Measurements from ENCODE around the gene TMEM120A.

The TMEM120A gene

GRCh38 chr7:75981203-75981452 is 13.3 kb downstream of the TMEM120A start:
- no peak for DNase-seq (ENCODE audit: low read depth in 3 of 3)

DNA sequence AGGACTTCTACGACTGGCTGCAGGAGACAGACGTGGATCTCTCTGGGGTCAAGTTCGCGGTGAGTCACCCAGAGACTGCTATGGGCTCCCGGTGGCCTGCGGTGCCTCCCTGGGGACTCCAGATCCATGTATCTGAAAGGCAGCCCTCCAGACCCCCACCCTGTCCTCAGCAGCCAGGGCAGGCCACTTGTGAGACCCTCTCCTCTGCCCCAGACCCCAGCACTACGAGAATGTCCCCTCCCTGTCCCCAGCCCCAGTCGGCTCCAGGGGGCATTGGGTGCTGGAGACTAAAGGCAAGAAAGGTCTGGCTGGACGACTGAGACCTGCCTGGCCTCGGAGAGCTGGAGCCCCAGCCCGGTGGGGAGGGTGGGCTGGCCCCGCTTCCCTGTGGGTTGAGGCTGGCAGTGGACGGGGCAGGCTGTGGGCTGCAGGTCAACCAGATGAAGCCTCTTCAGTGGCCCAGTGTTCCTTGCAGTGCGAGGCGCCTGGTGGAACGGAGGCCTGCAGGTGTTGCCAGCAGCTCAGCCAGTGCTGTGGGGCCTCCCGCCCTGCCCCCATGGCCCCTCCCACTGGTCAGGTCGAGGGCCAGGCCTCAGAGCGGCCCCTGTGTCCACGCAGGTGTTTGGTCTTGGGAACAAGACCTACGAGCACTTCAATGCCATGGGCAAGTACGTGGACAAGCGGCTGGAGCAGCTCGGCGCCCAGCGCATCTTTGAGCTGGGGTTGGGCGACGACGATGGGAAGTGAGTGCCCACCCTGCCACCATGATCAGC is 13.8 kb downstream of the TMEM120A start:
- no peak for DNase-seq (ENCODE audit: low read depth in 3 of 3)

DNA sequence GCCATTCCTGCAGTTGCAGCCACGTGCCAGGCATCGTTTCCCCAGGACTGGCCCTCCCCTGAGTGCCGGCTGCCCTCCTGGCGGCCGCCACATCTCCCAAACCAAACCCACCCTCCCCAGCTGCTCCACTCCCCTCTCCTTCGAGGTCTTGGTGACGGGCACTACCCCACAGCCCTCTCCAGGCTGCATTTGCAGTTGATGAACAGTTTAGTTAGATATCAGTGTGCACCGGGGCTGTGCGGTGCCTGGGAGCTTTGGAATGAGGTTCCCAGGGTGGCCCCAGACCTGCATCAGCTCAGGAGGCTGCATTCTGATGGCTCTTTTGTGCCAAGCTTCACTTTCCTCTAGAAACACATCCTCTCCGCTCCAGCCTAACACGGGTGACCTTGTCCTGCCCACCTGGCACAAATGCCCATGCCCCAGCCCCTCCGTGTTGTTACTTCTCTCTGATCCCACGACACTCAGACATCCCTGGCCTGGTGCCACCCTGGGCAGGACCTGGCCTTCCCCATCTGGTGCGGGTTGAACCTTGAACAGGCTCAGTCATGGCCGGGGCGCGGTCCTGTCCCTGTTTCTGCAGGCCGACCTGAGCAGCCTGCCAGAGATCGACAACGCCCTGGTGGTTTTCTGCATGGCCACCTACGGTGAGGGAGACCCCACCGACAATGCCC is 14.5 kb downstream of the TMEM120A start:
- DNase-seq (ENCODE audit: low read depth in 3 of 3), result no peak

DNA sequence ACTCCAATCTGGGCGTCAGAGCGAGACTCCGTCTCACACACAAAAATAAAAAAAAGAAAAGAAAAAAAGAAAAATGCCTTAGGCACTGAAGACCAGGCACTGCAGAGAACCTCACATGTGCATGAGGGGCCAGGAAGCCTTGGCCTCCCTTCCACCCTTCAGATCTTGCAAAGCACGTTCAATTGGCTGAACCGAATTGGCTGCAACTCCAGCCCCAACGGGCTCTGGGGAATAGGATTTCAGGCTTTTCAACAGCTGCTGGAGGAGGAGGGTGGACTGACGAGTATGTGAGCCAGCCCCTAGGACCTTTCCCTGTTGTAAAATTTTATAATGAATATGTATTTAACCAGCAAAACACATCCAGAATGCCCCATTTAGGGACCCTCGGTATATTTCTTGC is 16.7 kb downstream of the TMEM120A start:
- no peak for DNase-seq (ENCODE audit: low read depth in 3 of 3)

GRCh38 chr7:75971961-75972763 is 22.2 kb downstream of the TMEM120A start:
- no peak for DNase-seq (ENCODE audit: low read depth in 3 of 3)

GRCh38 chr7:75971309-75971960 is 23.0 kb downstream of the TMEM120A start:
- DNase-seq (ENCODE audit: low read depth in 3 of 3), result no peak

DNA sequence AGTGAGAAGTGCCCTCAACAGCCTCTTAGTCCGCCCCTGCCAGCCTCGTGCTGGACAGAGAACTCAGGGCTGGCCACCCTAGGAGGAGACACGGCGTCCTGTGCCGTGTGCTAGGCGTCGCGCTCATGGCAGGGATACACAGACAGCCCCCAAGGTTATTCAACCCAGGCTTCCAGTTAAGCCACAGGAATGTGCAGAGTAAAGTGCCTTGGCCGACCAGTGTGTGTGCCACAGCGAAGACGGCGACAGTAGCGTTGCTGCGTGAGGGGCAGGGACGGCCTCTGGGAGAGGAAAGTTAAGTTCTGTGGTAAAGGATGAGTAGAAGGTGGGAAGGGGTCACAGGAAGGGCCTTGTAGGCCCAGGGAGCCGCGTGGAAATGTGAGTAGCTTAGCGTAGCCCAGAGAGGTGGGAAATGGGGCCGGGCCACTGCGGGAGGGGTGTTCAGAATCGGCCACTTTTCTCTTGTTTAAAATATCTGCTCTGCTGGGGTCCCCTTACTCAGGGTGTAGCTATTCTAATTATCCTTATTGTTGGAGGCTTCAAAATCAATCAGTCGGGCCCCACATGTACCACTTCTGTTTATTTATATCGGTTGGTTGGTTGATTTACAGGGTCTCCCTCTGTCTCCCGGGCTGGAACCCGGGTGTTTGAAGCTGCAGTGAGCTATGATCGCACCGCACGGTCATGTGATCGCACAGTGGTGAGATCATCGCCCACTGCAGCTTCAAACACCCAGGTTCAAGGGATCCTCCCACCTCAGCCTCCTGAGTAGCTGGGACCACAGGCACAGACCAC is 24.5 kb downstream of the TMEM120A start:
- no peak for DNase-seq (ENCODE audit: low read depth in 3 of 3)

- DNase-seq (ENCODE audit: low read depth in 3 of 3), result no peak
Measured at GRCh38 chr7:75969182-75969581, 25.2 kb downstream of the TMEM120A start.

- no peak for DNase-seq (ENCODE audit: low read depth in 3 of 3)
Measured at GRCh38 chr7:75968561-75969001, 25.8 kb downstream of the TMEM120A start.

DNA sequence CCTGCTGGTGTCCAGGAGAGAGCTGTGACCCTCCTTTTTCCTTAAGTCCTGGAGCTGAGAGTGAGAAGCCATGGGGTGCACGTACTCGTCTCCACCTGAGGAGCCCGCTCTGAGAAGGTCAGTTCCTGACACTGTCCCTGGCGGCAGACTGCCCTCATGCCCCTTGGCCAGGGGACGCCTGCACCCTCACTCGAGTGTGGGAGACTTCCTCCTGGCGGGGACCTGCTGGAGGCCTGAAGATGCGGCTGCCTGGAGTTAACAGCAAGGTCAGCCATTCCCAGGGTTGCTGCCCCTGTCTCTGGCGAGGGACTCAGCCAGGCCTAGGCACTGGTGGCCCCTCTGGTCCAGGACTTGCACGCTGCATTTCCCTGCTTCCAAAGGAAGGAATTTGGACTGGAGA is 26.4 kb downstream of the TMEM120A start:
- DNase-seq (ENCODE audit: low read depth in 3 of 3), result no peak

DNA sequence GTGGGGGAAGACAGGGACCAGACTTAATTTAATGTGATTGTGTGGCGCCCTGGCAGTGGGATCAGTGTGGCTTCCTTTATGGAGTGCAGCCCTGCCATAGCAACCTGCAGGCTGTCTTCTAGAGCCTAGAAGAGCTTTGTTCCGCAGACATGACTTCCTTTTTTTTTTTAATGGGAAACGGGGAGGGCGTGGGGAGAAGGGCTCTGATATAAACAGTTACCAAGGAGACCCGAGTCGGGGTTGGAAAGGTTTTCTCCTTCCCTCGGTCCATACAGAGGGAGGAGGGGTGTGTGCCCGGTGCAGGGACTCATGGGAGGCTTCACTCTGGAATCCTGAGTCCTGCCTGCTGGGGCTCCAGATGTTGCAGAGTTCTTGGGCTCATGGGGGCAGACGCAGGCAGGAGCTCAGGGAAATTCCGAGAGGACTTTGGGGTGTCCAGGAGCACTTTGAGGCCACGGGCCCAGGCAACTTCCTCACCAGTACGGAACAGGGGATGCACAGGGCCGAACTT is 26.9 kb downstream of the TMEM120A start:
- no peak for DNase-seq (ENCODE audit: low read depth in 3 of 3)

GRCh38 chr7:75967055-75967454 is 27.3 kb downstream of the TMEM120A start:
- no peak for DNase-seq (ENCODE audit: low read depth in 3 of 3)

DNA sequence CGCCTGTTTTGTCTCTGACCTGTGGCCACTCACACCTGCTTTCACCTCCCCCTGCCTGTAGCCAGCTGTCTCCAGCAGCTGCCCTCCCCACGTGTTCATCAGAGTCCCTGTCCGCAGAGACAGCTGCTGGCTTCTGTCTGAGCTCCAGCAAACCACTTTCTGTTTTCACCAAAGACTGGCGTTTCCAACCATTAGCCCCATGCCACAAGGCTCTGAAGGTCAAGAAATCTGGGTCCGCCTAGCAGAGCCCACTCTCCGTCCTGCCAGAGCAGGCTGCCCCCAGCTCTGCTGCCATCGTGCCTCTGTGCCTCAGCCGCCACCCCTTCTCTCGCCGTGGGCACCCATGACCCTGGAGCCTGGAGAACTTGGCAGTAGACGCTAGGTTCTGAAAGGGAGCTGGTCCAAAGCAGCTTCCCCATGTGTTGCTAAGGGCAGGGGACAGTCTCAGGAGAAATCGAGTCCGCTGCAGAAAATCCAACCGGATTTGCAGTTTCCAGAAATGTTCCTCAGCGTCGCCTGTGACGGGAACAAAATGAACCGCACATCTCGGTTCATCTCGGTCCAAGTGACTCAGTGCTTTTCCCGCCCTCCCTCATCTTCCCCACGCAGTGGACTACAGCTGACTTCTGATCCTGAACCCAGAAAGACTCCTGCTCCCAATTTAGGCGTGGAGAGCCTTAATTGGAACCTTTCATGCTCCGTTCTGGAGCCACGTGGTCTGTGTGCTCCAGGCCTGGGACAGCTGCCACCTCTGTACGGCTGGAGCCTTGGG is 28.0 kb downstream of the TMEM120A start:
- no peak for DNase-seq (ENCODE audit: low read depth in 3 of 3)

GRCh38 chr7:75965617-75966016 is 28.8 kb downstream of the TMEM120A start:
- no peak for DNase-seq (ENCODE audit: low read depth in 3 of 3)

DNA sequence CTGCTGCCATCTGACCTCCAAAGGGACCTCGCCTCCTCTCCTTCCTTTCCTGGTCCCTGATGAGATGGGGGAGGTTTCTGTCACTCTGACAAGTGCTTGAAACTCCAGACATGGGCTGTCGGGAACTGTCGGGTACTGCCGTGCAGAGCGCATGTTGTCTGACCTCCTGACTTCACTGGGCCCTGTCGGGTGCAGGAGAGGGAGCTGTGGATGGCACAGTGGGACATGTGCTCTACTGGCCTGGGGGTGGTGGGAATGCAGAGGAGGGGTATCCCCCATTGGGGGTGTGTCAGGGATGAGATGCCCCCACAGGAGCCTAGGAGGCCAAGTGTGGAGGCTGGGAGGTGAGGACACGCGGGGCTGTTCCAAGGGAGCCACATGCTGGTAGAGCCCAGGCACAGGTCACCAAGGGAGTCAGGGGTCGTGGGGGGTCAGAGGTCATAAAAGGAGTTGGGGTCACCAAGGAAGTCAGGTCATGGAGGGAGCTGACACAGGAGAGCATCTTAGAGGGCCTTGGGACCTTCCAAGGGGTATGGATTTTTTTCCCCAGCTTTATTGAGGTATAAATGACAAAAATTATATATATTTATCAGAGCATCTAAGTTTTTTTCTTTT is 30.9 kb downstream of the TMEM120A start:
- DNase-seq (ENCODE audit: low read depth in 3 of 3), result no peak

- no peak for DNase-seq (ENCODE audit: low read depth in 3 of 3)
Measured at GRCh38 chr7:75962607-75963380, 31.6 kb downstream of the TMEM120A start.

DNA sequence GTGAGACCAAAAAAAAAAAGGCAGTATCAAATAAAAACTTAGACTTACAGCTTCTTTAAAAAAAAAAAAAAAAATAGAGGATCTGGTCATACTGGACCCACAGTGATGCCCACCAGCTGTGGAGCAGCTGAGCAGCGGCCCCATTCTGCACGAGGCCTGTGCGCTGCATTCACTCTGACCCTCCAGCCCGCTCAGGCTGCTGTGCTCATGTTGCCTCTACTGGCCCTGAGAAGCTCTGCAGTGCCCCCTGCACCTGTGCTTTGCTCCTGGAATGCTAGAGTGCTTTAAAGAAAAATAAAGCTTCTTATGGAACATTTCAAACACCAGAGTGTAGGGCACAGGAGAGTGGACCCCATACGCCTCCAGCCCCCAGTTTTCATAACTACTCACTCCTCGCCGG is 33.2 kb downstream of the TMEM120A start:
- no peak for DNase-seq (ENCODE audit: low read depth in 3 of 3)

- no peak for DNase-seq (ENCODE audit: low read depth in 3 of 3)
Measured at GRCh38 chr7:75960372-75960771, 34.0 kb downstream of the TMEM120A start.

GRCh38 chr7:75958802-75959543 is 35.4 kb downstream of the TMEM120A start:
- no peak for DNase-seq (ENCODE audit: low read depth in 3 of 3)
